Hippocampal formation (tissue), 2 donors: ENCODE results near the gene NTNG1.
"Not testable (repeated sequence)": the region's sequence is repeated elsewhere in the genome, so short reads cannot be mapped to it uniquely, and the experiment has no call there.

ENCODE experiments used
- DNase-seq, 2 donors: peaks; one replicate each; lab custom pipeline; 2025; lab: John Stamatoyannopoulos, UW

NTNG1 gene

DNA sequence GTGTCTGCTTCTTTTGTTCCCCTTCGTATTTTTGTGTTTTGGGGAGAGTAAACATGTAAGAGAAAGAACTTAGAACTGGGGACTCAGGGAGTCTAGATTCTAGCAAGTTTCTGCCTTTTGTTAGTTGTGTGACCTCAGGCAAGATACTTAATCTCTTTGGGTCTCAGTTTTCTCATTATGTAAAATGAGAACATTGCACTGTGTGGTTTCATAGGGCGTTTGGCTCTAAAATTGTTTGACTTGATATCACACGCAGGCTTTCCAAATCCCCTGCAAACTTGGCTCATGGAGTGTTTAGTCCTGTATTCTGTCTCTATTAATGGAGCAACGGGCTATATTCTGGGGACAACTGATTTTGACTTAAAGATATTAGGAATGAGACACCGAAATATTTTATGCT is 57.7 kb downstream of the NTNG1 start:
- DNase-seq = no peak

GRCh38 chr1:107200631-107201030 is 59.8 kb downstream of the NTNG1 start:
- no peak for DNase-seq

- DNase-seq = no peak
Measured at GRCh38 chr1:107202007-107202406, 61.2 kb downstream of the NTNG1 start.

- no peak for DNase-seq
Measured at GRCh38 chr1:107213225-107213624, 72.4 kb downstream of the NTNG1 start.

DNA sequence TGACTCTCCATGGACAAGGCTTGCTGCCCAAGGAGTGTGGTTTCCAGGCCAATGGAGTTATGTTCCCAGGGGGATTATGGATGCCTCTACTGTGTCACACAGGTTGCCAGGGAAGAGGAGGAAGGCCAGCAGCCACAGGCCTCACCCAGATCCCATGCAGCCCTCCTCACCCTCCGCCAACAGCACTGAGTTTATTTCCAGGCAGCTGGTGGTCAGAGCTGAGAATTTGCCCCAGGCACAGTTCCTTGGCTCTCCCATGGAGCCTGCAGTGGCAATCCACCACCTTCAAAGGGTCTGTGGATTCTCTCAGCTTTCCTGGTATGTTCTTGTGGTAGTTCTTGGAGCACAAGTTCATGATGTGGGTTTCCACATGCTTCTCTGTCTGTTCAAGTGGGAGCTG is 79.2 kb downstream of the NTNG1 start:
- no peak for DNase-seq

DNA sequence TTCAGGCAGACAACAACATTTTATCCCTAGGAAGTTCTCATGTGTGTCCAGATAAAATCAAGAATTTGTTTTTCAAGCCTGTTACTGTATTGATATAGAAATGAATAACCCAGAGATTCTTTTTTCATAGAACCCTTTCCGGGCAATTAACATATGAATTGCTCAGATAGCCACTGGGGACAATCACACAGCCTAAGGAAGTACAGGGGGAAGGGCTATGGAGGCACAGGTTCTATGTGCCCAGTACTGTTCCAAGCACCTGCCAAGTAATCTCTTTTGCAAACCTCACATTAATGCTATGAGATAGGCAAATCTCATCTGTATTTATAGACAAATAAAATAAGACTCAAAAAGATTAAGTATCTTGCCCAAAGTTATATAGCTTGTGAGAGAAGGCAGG is 84.9 kb downstream of the NTNG1 start:
- no peak for DNase-seq

DNA sequence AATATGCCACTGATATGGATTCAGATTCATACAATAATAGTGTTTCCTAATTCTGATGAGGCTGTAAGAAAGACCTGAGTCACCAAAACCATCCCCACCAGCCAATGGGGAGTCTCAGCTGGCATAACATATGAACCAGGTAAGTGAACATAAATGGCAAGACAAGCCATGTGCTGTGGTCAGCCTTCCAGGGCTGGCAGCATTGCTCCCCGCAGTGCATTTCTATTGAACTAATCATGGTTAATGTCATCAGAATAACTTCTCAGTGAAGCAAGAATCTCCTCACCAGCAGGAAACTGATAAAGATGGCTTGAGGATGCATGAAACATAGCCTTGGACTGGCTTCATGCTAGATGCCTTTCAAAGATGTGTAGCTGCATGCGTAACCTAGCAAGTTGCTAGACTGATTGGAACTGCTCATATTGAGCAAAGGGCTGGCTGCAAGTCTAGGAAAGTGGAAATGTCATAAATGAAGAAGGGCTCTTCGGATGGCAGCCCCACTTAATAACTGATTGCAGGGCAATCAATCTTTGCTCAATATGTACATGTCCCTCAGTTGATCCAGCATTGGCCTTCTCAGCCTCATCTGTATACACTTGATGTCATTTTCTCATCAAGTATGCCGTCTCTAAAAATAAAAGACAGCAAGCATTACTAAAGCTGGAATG is 88.0 kb downstream of the NTNG1 start:
- DNase-seq = no peak

DNA sequence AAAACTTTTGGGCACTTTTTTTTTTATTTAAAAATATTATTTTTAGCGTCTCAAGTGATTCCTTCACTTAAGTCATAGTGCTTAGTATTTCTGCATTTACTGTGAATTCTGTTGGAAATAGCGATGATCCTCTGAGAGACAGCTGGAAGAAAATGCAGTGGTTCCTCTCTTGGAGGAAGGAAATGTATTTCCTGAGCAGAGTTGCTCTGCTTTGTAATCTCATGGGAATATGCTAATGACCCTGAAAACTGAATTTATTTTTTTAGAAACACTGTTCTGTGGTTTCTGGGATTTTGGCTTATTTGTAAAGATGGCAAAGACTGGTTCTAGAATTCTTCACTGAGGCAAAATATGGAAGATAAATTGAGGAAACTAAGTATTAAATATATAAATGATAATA is 88.9 kb downstream of the NTNG1 start:
- DNase-seq = no peak

- DNase-seq = no peak
Measured at GRCh38 chr1:107230121-107230520, 89.3 kb downstream of the NTNG1 start.

DNA sequence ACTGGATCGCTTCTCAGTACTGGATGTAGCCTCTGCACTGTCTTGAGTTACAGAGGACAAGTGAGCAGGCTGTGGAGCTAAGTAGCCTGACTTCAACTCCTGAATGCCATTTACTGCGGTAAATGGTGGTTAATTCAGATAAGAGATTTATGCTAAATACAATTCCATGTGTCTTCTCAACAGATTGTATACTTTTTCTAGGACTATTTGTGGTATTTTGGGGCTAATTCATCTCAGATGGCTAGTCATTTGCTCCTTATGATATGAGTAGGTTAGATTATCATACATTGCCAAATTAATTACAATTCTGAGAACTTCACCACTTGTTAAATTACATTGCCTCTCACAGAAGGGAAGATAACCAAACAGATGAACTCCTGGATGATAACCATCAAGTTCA is 90.5 kb downstream of the NTNG1 start:
- DNase-seq = no peak

GRCh38 chr1:107232426-107232825 is 91.6 kb downstream of the NTNG1 start:
- DNase-seq = no peak

DNA sequence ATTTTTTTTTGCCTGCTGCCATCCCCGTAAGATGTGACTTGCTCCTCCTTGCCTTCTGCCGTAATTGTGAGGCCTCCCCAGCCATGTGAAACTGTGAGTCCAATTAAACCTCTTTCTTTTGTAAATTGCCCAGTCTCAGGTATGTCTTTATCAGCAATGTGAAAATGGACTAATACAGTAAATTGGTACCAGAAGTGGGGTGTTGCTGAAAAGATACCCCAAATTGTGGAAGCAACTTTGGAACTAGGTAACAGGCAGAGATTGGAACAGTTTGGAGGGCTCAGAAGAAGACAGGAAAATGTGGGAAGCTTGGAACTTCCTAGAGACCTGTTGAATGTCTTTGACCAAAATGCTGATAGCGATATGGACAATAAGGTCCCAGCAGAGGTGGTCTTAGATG is 95.9 kb downstream of the NTNG1 start:
- not testable (repeated sequence) for DNase-seq

DNA sequence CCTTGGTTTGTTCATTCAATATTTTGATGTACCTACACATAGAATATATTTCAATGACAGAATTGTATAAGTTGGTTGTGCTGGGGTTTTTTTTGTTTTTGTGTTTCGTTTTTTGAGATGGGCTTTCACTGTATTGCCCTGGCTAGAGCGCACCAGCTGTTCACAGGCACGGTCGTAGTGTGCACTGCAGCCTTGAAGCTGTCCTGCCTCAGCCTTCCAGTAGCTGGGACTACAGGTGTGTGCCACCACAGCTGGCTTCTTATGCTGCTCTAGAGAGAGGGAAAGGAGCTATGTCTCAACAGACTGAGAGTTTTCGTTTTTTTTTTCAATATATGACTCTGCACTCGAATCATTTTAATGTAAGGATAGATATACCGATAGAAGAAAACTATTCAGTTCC is 102.6 kb downstream of the NTNG1 start:
- no peak for DNase-seq

DNA sequence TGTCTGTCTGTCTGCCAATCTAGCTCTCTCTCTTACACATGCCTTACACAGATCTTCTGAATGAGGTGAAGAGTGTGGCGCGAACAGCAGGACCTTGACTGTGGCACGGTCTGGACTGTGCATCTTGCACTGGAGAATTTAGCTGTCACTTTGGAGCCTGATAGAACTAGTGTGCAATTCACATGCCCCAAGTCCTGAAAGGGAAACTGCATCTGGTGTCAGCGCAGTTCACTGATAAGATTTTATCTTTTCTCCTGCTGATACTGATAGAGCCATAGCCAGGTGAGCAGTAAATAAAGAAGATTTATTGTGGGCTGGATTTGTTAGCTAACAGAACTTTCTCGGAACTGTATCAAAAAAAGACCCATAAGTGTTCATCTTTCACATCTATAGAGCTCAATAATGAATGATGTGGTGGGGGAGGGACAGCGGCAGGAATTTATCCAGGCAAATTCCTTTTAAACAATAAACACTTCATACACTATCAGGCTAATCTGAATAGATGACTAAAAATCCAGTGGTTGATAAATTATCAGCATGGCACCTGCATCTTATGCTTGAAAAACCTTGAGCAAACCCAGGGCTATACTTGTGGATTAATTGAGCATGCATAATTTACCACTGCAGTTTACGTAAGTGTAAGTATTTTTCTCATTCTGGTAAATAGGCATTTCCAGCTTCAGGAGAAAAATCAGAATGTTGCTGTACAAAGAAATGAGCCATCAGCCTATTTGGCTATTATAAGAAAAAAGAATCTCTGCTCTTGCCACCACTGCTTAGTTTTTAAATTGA is 104.1 kb downstream of the NTNG1 start:
- DNase-seq = no peak

- no peak for DNase-seq
Measured at GRCh38 chr1:107246775-107247345, 106.0 kb downstream of the NTNG1 start.

DNA sequence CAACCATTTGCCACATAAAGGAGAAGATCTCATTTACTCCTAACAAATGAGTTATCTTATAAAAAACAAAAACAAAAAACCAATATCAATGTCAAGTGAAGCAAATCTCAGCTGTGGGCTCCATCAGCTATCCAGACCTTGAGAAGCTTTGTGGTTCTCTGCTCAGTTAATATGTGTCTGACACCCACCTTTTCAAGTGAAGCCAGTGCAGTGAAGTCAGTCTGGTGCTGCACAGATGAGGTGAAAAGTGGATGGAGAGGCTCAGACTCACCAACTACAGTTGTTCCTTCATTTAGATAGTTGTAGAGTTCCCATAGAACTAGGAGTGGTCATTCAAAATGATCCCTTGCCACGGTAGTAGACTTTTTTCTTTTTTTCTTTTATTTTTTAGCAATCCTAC is 106.8 kb downstream of the NTNG1 start:
- no peak for DNase-seq

DNA sequence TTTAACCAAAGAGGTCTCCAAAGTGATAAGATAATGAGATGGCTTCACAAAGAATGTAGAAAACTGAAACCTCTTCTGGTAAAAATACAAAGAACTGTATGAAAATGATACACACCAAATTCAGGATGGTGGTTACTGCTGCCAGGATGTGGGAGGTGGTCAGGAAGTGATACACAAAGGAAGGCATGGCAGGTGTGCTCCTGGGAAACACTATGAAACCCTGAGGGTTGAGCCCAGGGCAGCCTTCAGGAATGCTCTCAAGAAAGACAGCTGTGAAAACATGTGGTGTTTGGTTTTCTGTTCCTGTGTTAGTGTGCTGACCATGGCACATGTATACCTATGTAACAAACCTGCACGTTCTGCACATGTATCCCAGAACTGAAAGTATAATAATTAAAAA is 109.3 kb downstream of the NTNG1 start:
- no peak for DNase-seq

- DNase-seq = no peak
Measured at GRCh38 chr1:107251083-107251482, 110.2 kb downstream of the NTNG1 start.

- DNase-seq = no peak
Measured at GRCh38 chr1:107251839-107252238, 111.0 kb downstream of the NTNG1 start.

- DNase-seq = no peak
Measured at GRCh38 chr1:107252271-107252670, 111.4 kb downstream of the NTNG1 start.

DNA sequence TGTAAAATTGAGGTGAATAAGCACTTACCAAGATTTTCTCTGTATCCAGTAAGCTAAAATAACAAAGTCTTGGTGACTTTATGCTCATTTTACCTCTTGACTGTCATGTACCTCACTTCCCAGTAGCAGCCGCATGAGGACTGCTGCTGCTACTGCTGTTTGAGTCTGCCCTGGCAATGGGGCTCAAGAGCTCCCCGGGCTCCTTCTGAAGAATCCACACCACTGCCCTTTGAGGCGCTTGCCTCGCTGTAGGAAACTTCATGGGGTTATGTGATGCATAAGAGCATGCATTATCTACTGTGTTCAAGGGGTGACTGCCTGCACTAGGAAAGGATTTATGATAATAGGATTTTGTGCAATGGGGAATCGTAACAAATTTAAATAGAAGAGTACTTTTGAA is 113.5 kb downstream of the NTNG1 start:
- DNase-seq = no peak

DNA sequence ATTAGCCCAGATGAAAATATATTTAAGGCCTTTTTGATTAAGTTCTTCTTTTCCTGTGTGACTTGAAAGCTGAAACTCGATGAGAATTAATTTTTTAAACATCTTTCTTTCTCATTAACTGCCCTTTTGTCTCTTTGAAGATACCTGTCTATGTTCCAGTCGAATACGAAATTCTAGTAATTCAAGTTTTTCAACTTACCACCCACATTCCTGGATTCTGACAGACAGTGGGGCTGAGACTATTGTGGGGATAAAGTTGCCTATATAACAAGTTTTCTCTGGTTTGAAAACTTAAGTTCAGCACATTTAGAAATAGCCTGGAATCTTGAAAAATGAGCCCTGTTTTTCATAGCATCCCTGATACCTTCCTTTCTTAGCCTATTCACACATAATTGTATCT is 114.6 kb downstream of the NTNG1 start:
- no peak for DNase-seq
